Fibroblast of villous mesenchyme (primary cell): ENCODE measurements around the gene STRA6. TPM values are rescaled to one million over a fixed set of nuclear protein-coding genes. Genes with fewer than 3 reads are reported as not detected.

ENCODE experiments used
- DNase-seq: peaks from one replicate; pipeline ENCODE4 v3.0.0-alpha.2; 2010; ENCODE audit warnings: low read depth
- H3K4me3 ChIP-seq: 2 replicates; pipeline ENCODE4 v1.5.1; 2011; ENCODE audit warnings: low read depth, mild to moderate bottlenecking, low read length
- total RNA-seq: library from RNA; depleted of rRNA; stranded (reverse); fragments of >200 nt; gene quantifications from 2 replicates; pipeline ENCODE4 v1.2.3, GENCODE V29; 2012
- TF ChIP-seq, protein P1 (sequence below): IDR thresholded peaks from 2 replicates; pipeline ENCODE4 v1.5.1; 2012; ENCODE audit warnings: low read depth, mild to moderate bottlenecking, low read length; ENCODE audit not compliant: insufficient read depth

STRA6 gene
- total RNA-seq, 1 donor: 52.7 TPM

DNA sequence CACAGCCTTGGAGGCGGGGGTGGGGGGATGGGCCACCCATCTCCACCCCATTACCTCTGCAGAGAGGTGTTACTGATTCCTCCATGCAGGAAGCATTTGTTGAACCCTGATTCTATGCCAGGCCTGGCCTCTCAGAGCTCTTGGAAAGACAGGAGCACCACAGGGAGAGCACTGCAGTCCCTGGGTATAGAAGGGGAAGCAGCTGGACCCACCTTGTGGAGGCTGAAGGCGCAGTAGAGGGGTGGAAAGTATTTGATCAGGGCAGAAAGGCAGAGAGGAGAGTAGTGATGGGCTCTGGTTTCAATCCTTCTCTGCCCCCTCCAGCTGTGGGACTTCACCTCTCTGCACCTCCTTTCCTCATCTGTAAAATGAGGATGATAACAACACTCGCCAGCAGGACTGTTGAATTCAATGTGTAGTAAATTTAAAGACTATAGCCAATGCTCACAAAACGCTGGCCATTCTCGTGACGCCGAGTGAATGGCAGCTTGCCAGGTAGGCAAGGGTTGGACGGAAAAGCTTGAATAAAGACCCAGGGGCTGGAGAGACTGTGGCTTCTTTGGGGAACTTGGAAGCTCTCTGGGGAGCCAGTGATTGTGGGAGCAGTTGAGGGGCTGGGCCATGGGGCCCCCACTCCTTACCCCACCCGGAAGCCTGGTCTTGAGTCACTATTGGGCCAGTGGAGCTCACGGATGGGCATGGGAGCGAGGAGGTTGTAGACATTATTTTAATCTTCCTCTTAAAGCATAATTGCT lies 25.6 kb upstream of the STRA6 start:
- H3K4me3 ChIP-seq: no peak overlapping the region
- no peak for DNase-seq
- TF ChIP-seq, protein P1, sequence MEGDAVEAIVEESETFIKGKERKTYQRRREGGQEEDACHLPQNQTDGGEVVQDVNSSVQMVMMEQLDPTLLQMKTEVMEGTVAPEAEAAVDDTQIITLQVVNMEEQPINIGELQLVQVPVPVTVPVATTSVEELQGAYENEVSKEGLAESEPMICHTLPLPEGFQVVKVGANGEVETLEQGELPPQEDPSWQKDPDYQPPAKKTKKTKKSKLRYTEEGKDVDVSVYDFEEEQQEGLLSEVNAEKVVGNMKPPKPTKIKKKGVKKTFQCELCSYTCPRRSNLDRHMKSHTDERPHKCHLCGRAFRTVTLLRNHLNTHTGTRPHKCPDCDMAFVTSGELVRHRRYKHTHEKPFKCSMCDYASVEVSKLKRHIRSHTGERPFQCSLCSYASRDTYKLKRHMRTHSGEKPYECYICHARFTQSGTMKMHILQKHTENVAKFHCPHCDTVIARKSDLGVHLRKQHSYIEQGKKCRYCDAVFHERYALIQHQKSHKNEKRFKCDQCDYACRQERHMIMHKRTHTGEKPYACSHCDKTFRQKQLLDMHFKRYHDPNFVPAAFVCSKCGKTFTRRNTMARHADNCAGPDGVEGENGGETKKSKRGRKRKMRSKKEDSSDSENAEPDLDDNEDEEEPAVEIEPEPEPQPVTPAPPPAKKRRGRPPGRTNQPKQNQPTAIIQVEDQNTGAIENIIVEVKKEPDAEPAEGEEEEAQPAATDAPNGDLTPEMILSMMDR: no peak

DNA sequence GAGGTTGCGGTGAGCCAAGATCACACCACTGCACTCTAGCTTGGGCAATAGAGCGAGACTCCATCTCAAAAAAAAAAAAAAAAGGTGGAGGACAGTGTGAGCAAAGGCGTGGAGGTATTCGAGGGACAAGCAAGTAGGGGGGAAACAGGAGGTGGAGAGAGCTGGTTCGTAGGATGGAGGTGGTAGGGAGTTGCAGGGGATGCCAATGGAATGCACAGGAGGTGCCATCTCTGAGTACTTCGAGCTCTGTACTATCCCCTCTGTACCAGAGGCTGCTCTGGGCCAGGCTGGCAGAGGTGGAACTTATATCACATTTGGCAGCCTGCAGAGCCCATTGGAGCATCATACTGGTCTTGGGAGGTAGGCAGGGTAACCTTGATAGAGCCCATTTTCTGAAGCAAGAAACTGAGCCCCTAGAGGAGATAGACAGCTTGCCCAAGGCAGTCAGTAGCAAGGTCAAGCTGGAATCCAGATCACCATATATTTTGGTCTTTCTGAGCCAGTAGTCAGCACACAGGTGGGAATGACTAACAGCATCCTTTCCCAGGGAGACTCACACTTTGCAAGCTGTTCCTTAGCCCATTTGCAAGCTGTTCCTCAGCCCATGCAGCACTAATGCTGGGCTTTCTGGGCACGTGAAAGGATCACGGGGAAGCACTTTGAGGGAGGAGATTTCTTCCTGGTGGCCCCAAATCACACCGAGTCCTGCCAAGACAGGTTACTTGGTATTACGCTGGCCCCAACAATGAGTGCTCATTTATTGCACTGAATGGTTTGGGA lies 24.4 kb upstream of the STRA6 start:
- TF ChIP-seq, protein P1: no peak
- DNase-seq: no peak
- no peak overlapping the region for H3K4me3 ChIP-seq

DNA sequence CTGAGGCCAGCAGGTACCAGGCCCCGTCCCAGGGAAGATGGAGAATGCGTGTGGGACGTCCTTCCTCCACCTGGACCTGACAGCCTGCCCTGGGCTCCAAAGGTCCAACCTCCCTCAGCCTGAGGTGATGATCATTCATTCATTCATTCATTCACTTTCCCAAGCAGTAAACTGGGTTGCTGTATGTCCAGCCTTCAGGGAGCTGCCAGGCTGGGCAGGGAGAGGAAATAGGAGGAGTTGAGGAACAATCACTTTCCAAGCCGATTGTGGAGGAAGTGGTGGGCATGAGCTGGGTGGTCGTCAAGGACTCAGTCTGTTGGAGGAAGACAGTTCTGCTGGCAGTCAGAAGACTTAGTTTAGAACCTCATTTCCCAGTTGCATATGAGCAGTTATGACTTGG lies 23.3 kb upstream of the STRA6 start:
- DNase-seq: no peak
- TF ChIP-seq, protein P1: no peak
- H3K4me3 ChIP-seq: no peak overlapping the region

DNA sequence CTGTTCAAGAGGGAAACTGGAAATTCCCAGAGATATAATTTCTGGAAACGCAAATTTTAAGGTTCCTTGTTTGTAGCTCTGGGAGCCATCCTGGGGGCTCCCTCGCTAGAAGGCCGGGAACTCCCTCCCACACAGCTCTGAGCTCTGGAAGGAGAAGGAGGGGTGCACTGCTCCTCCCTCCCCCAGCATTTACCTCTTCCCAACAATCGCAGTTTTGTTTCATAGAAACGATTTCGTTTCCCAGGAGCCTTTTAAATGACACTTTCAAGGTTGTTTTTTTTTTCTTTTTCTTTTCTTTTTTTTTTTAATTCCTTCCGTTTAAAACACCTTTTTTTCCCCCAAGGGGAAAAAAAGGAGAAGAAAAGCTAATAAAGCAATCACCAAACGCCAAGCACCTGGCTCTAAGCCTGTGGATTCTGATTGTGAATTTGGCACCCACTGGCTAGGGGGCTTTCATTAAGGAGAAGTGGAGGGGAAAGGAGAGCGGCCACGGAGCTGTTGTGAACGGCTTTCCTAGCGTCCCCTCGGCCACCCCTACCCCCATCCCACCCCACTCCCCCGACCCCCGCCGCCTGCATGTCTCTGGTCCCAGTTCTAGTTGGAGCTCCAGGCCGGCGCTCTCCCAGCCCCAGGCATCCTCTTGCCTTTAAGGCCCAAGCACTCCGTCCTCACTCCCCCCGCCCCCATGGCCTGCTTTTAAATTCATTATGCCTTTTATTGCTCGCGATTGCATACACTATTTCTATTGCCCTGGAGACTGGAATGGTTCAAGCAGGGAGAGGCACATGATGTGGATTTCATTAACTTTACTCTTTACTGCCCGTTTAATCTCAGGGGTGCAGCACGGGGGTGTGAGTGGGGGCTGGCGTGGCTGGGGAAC lies 19.9 kb upstream of the STRA6 start:
- DNase-seq: no peak
- TF ChIP-seq, protein P1: no peak
- no peak overlapping the region for H3K4me3 ChIP-seq

DNA sequence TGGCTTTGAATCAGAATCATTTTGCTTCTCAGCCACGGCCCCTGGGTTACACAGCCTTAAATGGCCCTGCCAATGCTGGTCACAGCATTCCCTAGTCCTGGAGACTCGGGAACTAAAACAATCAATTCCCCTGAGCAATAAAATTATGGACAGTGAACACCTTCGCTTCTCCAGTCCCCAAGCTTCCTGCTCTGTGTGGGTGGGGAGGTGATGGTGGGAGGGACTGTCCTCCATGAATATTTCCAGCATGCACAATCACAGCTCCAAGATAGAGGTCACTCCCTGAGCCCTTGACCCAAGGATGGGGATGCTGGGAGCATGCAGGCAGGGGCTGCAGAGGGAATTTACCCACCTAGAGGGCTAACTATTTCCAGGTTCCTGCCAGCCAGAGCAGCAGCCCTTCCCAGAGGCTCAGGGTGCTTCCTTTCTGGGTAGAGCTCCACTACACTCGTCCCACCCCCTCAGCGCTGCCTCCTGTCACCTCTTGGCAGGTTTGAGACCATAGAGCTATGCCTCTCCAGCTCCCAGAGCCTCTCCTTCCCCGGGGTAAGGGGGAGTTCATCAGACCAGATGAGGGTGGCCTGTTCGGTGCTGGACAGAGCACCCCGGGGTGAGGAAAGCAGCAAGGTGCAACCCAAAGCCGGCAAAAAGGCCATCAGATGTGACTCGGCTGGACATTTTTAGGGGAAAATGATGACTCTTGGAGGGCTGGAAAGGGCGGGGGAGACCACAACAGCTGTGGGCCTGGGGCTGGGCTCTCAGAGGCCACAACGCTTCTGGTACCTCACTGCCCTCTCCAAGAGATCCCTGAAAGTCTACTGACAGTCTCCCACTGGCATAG lies 19.0 kb upstream of the STRA6 start:
- DNase-seq: no peak
- no peak overlapping the region for H3K4me3 ChIP-seq

More for the DNA sequence above, 19.0 kb upstream of the STRA6 start:
- TF ChIP-seq, protein P1: no peak
